Mucosa of rectum (tissue), 2 donors: ENCODE data around the gene APLP1.
A peak's percentile ranks its signal among the peaks of the same experiment; 100 is the strongest.

Source experiments
- H3K27ac ChIP-seq, 2 donors: one replicate each; pipeline ENCODE4 v1.7.0; 2013; ENCODE audit warnings: inconsistent platforms in 2 of 2, low read depth in 2 of 2, low read length in 2 of 2
- H3K27me3 ChIP-seq, 2 donors: one replicate each; pipeline ENCODE4 v1.7.0; 2013; ENCODE audit warnings: low read length in 2 of 2; ENCODE audit not compliant: control insufficient read depth in 2 of 2, insufficient read depth in 2 of 2
- H3K36me3 ChIP-seq, 2 donors: one replicate each; pipeline ENCODE4 v1.7.0; 2013; ENCODE audit warnings: low read length in 2 of 2; ENCODE audit not compliant: control insufficient read depth in 2 of 2, insufficient read depth in 2 of 2
- H3K4me1 ChIP-seq, 2 donors: one replicate each; pipeline ENCODE4 v1.7.0; 2013; ENCODE audit warnings: low read length in 2 of 2, mild to moderate bottlenecking in 1 of 2; ENCODE audit not compliant: control insufficient read depth in 2 of 2, insufficient read depth in 2 of 2
- H3K4me3 ChIP-seq, 2 donors: one replicate each; pipeline ENCODE4 v1.7.0; 2013; ENCODE audit warnings: low read length in 2 of 2
- H3K9ac ChIP-seq, 2 donors: one replicate each; pipeline ENCODE4 v1.7.0; 2013; ENCODE audit warnings: low read length in 2 of 2, low read depth in 1 of 2, mild to moderate bottlenecking in 1 of 2
- H3K9me3 ChIP-seq, 2 donors: one replicate each; pipeline ENCODE4 v1.7.0; 2013; ENCODE audit warnings: low read length in 2 of 2; ENCODE audit not compliant: control insufficient read depth in 2 of 2
- donor health status: healthy.
- donor health status: Normal muscosa, but diverticular disease.

Gene APLP1

DNA sequence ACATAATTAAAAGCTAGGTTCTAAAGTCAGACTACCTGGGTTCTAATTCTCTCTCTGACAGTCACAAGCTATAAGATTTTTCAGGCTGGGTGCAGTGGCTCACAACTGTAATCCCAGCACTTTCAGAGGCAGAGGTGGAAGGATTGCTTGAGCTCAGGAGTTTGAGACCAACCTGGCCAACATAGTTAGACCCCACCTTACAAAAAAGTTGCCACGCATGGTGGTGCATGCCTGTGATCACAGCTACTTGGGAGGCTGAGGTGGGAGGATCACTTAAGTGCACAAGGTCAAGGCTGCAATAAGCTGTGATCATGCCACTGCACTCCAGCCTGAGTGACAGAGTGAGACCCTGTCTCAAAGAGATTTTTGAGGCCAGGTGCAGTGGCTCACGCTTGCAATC lies 26.0 kb downstream of the APLP1 start:
- no peak overlapping the region for H3K4me3 ChIP-seq
- H3K27me3 ChIP-seq = no peaks in the 10 kb centered on the region
- H3K9ac ChIP-seq = no peak overlapping the region
- peaks cover 7 to 8% of the 10 kb centered on the region in 2 donors for H3K4me1 ChIP-seq
- peaks cover 22 to 50% of the 10 kb centered on the region in 2 donors for H3K36me3 ChIP-seq
- H3K9me3 ChIP-seq = no peaks in the 10 kb centered on the region
- H3K27ac ChIP-seq = no peak overlapping the region

DNA sequence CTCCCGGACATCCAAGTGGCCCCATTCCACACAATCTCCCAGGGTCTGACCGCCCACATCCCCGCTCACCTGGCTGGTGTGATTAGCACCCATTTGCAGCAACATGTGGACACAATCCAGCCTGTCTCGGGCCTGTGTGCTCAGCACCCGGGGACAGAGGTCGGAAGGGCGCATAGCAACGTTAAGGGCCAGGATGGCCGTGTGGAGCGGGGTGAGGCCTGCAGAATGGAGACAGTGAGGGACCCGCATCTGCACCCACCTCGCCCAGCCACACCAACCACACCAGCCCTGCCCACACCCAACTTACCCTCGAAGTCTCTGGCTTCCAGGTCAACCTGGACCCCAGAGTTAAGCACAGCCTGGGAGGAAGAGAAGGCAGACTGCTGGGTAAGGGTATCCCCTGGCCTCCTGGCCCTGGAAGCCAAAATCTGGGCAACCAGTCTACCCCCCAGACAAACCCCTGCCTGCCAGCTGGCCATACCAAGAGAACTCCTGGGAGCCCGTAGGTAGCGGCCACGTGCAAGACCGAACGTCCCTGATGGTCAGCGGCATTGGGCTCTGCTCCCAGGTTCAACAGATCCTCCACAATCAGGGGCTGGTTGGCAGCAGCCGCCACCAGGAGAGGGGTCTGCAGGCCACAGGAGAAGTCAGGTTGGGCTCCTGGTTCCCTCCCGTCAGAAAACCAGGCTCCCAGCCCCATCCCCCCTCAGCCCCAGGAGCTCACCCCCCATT lies 27.7 kb downstream of the APLP1 start:
- H3K9ac ChIP-seq = no peak overlapping the region
- H3K27ac ChIP-seq = no peak overlapping the region
- peaks cover 7 to 8% of the 10 kb centered on the region in 2 donors for H3K4me1 ChIP-seq
- H3K4me3 ChIP-seq = no peak overlapping the region
- H3K27me3 ChIP-seq = no peaks in the 10 kb centered on the region
- peaks cover 10 to 33% of the 10 kb centered on the region in 2 donors for H3K36me3 ChIP-seq
- no peaks in the 10 kb centered on the region for H3K9me3 ChIP-seq

DNA sequence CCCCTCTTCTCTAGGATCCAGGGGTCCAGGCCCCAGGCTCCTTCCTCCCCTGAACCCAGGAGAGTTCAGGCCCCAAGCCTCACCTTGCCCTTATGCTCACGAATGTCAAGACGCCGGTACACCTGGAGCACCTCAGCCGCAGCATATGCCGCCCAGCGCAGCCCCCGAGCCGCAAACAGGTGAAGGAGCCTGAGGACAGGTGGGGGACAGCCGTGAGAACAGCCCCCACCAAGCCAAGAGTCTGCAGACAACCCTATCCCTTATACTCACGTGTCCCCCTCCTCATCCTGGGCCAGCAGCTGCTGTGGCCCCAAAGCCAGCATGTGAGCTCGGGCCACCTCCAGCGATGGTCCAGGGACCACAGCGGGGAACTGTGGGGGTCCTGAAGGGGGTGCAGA lies 28.3 kb downstream of the APLP1 start:
- Histone ChIP-seq H3K27me3 (no peaks in the 10 kb centered on the region), H3K9ac (no peak overlapping the region), H3K9me3 (no peaks in the 10 kb centered on the region), H3K4me1 (peaks cover 8 to 11% of the 10 kb centered on the region in 2 donors), H3K36me3 (peaks cover 10 to 32% of the 10 kb centered on the region in 2 donors), H3K4me3 (no peak overlapping the region), H3K27ac (no peak overlapping the region)

DNA sequence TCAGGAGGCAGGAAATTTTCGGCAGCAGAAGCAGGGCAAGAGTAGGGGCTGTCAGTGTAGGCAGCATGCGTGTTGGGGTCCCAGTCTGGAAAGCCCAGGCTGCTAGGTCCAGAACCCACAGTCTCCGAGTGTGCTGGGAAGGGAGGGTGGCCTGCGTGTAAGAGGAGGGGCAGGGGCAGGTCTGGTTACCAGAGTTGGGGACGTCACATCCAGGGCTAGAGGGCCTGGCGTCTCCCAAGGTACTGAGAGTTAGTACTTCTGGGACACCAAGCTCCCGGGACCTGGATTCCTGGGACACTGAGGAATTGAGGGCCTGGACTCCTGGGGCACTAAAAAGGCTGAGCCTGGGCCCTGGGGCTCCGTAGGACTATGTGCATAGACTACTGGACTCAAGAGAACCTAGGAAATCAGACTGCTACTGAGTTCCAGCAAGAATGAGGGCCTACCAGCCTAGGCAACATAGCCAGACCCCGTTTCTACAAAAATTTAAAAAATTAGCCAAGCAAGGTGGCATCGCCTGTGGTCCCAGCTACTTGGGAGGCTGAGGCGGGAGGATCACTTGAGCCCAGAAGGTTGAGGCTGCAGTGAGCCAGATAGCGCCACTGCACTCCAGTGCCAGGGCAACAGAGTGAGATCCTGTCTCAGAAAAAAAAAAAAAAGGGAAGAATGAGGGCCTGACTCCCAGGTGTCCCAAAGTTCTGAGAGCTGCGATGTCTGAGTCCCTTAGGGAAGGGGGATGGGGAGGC lies 29.5 kb downstream of the APLP1 start:
- H3K9me3 ChIP-seq = no peaks in the 10 kb centered on the region
- peak overlapping the region; percentile 72 to 81 for H3K9ac ChIP-seq
- H3K27ac ChIP-seq = no peak overlapping the region
- peak overlapping the region; percentile 75 to 86 for H3K4me3 ChIP-seq
- H3K27me3 ChIP-seq = no peaks in the 10 kb centered on the region
- H3K36me3 ChIP-seq = peaks cover 10 to 32% of the 10 kb centered on the region in 2 donors
- H3K4me1 ChIP-seq = peaks cover 8 to 12% of the 10 kb centered on the region in 2 donors

DNA sequence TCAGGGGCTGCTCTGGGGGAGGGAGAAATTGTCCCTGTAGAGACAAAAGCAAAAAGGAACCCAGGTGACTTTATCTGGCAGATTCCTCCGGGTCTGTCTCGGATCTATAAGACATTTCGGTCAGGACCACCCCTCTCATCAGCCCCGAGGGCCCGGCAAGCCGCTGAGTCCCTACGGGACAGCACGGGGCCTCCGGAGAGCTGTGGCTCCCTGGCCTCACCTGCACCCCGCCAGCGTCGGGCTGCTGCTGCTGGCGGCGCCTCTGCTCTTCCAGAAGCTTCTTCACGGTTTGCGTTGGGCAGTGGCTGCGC lies 30.1 kb downstream of the APLP1 start:
- Histone ChIP-seq H3K4me1 (peaks cover 8 to 15% of the 10 kb centered on the region in 2 donors), H3K27ac (peak overlapping the region; percentile 79 to 88), H3K27me3 (no peaks in the 10 kb centered on the region), H3K4me3 (peak overlapping the region; percentile 75 to 86), H3K9me3 (no peaks in the 10 kb centered on the region), H3K9ac (peak overlapping the region; percentile 72 to 81), H3K36me3 (peaks cover 7 to 28% of the 10 kb centered on the region in 2 donors)

DNA sequence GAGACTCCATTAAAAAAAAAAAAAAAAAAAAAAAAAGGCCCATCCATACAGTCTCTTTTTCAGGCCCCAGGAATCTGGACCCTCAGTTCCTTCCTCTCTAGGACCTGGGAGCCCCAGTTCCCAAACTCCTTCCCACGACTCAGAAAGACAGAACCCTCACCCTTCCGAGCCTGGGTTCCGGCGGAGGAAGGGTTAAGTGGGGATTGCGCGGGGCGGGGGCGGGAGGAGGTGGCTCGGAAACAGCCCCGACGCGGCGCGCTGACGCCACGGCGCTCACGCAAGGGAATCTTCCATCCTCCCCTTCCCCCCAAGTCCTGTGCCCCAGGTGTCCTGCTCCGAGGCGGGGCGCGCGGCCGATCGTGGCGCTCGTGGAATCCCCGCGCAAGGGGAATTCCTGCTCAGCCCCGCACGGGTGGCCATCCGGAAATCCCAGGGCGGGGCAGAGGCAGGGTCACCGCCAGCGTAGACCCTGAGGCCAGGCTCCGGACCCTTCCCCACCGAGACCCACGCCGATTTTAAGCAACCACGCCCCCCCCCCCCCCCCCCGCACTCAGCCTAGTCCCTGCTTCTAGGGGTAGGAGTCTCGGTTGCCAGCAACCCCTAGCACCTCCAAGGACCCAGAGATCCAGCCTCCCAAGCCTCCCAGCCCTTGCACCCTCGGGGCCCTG lies 31.3 kb downstream of the APLP1 start:
- Histone ChIP-seq H3K9me3 (no peaks in the 10 kb centered on the region), H3K36me3 (peaks cover 7 to 22% of the 10 kb centered on the region in 2 donors), H3K4me1 (peaks cover 8 to 15% of the 10 kb centered on the region in 2 donors), H3K9ac (peak overlapping the region; percentile 79 to 81), H3K27ac (peak overlapping the region; percentile 79 to 88), H3K27me3 (no peaks in the 10 kb centered on the region), H3K4me3 (peak overlapping the region; percentile 75 to 86)

DNA sequence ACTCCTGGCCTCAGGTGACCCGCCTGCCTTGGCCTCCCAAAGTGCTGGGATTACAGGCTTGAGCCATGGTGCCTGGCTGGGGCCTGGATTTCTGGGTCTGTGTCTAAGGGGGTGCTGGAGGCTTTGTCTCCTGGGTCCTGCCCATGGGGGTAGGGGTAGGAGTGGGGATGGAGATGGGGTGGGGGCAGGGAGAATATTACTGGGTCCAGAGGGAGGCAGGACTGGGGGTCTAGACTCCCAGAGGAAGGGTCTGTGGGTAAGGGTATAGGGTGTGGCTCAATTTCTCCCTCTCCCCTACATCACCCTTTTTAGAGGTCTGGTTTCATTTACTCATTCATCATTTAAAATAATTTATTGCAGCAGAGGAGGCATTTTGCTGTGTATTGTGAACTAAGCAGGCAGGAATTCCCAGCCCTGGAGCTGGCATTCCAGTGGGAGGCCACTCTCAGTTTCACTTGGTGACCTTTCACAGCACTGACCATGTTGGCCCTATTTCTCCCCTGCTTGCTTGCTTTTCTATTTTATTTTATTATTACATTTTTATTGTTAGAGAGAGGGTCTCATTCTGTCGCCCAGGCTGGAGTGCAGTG lies 32.8 kb downstream of the APLP1 start:
- peak overlapping the region; percentile 12 to 85 for H3K27ac ChIP-seq
- H3K27me3 ChIP-seq = no peaks in the 10 kb centered on the region
- H3K9me3 ChIP-seq = no peaks in the 10 kb centered on the region
- peak overlapping the region in 1 of 2 donors; percentile 86 for H3K4me3 ChIP-seq
- H3K9ac ChIP-seq = peak overlapping the region in 1 of 2 donors; percentile 81
- peaks cover 2 to 13% of the 10 kb centered on the region in 2 donors for H3K36me3 ChIP-seq
- peaks cover 10 to 12% of the 10 kb centered on the region in 2 donors for H3K4me1 ChIP-seq

DNA sequence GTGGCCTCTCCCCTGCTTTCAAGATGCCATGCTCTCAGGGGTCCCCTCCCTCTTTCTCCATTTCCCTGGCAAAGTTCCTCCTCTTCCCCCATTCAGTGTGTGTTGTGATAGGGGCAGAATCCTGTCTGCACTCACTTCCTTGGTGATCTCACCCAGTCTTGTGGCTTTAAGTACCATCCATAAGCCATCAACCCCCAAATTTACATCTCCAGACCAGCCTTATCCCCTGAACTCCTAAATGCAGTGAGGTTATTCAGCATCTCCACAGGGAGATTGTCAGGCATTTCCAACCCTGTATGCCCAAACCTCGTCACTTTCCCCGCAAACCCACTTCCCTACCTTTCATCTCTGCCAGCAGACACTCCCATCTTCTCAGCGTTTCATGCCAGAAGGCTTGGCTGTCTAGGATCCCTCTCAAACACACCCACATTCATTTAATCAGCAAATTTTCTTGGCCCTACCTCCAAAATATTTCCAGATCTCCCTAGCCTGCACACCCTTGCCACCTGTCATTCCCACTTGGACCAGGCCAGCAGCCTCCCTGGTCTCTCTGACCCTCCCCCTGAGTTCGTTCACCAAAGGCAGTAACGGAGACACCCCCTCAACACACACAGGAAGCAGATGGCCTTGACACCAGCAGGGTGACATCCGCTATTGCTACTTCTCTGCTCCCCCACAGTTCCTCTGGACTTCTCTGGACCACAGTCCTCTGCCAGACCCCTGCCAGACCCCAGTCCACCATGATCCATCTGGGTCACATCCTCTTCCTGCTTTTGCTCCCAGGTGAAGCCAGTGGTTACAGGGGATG lies 33.7 kb downstream of the APLP1 start, which contains the start of gene HCST:
TSS of gene HCST (plus strand) at position 676 of the 808 bp plus-strand sequence. CDS start at position 741, 65 bp downstream.
- H3K36me3 ChIP-seq = peaks cover 0 to 4% of the 10 kb centered on the region in 2 donors
- H3K27me3 ChIP-seq = no peaks in the 10 kb centered on the region
- peak within 1 kb of the TSS; percentile 45 to 60 for H3K4me3 ChIP-seq
- H3K4me1 ChIP-seq = peaks cover 10 to 12% of the 10 kb centered on the region in 2 donors
- no peaks in the 10 kb centered on the region for H3K9me3 ChIP-seq
- peak within 1 kb of the TSS; percentile 64 to 85 for H3K27ac ChIP-seq
- peak within 1 kb of the TSS; percentile 47 for H3K9ac ChIP-seq

- peak overlapping the region; percentile 36 to 41 for H3K9ac ChIP-seq
- H3K27me3 ChIP-seq = no peaks in the 10 kb centered on the region
- H3K27ac ChIP-seq = peak overlapping the region; percentile 64 to 85
- no peaks in the 10 kb centered on the region for H3K36me3 ChIP-seq
- H3K4me1 ChIP-seq = peaks cover 8 to 11% of the 10 kb centered on the region in 2 donors
- H3K4me3 ChIP-seq = peak overlapping the region; percentile 45 to 60
- no peaks in the 10 kb centered on the region for H3K9me3 ChIP-seq
Observed at GRCh38 chr19:35902870-35903475, 34.6 kb downstream of the APLP1 start.
